GM19397 (cell line): ENCODE results near the gene LRRC7.

Experiments used
- ATAC-seq: cut with Tn5 transposase; IDR thresholded peaks from one replicate; pipeline ENCODE4 v1.9.1; 2021; ENCODE audit warnings: mild to moderate bottlenecking, moderate library complexity; ENCODE audit not compliant: unreplicated experiment

LRRC7 gene

DNA sequence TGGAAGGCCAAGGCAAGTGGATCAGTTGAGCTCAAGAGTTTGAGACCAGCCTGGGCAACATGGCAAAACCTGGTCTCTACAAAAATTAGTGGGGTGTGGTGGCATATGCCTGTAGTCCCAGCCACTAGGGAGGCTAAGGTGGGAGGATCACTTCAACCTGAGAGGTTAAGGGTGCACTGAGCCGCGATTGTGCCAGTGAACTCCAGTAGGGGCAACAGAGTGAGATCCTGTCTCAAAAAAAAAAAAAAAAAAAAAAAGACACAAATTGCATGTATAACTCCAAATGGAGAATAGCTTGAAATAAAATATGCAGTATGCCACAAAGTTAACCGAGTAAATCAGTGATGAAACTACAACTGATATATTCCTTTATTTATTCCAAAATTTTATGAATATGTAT, 586.0 kb downstream of the LRRC7 start:
- ATAC-seq: no peak

DNA sequence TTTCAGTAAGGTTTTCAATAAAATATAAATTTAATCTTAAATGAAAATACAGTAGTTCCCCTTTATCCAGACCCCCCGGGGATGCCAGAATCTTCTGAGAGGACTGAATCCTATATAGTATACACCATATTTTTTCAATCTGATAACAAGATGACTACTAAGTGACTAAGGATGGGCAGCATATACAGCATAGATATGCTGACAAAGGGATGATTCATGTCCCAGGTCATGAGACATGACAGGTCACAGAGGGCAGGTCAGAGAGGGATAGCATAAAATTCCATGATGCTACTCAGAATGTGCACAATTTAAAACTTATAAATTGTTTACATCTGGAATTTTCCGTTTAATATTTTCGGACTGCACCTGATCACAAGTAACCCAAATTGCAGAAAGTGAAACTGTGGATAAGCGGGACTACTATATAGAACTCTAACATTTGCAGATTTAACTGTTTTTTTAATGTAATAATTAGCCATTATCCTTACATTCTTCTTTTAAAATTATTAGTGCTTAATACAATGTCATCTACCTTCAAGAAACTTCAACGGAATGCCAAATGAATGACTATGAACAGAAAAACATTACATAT, 588.9 kb downstream of the LRRC7 start:
- no peak for ATAC-seq

DNA sequence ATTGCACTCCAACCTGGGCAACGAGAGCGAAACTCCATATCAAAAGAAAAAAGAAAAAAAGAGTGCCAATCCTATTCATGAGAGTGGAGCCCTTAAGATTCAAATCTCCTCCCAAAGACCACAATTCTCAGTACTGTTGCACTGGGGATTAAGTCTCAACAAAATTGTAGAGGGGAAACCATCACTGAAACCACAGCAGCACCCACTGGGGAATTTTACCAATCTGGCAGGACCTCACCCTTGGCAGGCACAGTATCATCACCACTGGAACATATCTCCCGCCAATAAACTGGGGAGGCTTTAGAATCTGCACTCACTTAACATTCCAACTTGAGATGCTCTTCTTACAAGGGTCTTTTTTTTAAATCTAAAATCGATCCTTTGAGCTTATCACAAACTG, 596.6 kb downstream of the LRRC7 start:
- ATAC-seq: no peak

DNA sequence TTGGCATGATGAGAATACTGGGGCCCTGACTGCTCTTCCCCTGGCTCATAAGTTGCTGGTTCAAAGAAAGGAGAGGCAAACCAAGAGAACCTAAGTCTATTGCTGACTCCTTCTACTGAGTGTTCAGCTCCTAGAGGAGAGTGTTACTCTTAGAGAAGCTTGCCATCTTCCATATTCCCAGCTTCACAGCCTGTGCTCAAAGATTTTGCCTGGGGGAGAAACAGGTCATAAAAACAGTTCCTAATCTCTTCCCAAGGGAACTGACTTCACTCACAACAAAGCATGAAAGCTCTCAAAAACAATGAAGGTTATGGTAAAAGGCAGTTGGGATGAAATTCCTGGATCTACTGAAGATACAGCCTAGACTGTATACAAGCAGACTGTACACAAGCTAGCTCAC, 600.6 kb downstream of the LRRC7 start:
- ATAC-seq: no peak

DNA sequence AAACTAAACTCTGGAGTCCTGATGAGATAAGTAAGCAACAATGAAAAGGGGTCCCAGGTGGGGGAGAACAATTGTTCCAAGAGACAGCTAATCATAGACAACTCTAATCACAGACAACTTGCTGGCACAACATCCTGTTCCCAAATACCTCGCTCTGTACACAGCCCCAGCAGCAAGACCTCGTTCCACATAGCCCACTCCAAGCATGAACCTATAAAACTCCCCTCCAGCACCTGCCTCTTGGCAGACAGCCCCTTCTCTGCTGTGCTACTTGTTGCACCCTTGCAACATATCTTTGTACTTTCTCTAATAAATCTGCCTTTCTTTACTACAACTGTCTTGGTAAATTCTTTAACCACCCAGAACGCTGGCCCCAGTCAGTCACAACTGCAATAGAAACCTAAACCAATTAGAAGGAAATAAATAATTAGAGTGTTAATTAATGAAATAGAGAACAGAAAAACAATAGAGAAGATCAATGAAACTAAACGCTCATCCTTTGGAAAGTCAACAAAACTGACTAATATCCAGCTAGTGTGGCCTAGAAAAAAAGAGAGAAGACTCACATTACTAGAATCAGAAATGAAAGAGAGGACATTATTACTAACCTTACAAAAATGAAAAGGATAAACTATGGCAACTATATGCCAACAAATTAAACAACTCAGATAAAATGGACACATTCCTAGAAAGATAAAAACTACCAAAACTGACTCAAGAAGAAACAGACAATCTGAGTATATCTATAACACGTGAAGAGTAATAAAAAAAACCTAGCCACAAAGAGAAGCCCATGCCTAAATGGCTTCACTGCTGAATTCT, 601.5 kb downstream of the LRRC7 start:
- ATAC-seq: no peak

DNA sequence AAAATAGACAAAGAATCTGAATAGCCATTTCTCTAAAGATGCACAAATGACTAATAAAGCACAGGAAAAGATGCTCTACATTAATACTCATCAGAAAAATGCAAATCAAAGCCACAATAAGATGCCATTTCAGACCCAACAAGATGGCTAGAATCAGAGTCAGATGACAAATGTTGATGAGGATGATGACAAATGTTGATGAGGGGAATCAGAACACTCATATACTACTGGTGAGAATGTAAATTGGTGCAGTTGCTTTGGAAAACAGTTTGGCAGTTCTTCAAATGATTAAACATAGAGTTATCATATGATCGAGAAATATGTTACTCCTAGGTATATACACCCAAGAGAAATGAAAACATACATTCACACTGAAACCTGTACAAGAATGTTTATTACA, 603.8 kb downstream of the LRRC7 start:
- no peak for ATAC-seq
